ENCODE data around the gene CPEB3.

Gene CPEB3

GRCh38 chr10:92327445-92328433 lies 36.9 kb upstream of the CPEB3 start:
- DNase-seq (no peak), ATAC-seq (ENCODE audit: insufficient read depth, low read depth) (no peak)
- no peak overlapping the region for H2AFZ ChIP-seq (ENCODE audit: low read depth, low read length)
- no peaks in the 10 kb centered on the region for H3K27me3 ChIP-seq (ENCODE audit: insufficient read depth, low read length, poor library complexity)
- TF ChIP-seq CTCF (IDR thresholded peaks at IDR 0.05; ENCODE audit: borderline replicate concordance, extremely low read depth, low read length, poor library complexity, severe bottlenecking) (no peak), EZH2 (IDR thresholded peaks at IDR 0.05; ENCODE audit: borderline replicate concordance, low read depth, low read length, severe bottlenecking) (no peak)
- no peaks in the 10 kb centered on the region for H3K9me3 ChIP-seq (ENCODE audit: insufficient read depth, low read length, severe bottlenecking)
- no peaks in the 10 kb centered on the region for H3K4me1 ChIP-seq (ENCODE audit: insufficient read depth, low read length)
- H4K20me1 ChIP-seq (ENCODE audit: insufficient read depth, low read length), result peaks cover 17% of the 10 kb centered on the region; the same call in 1 of the 2 replicates
- H3K4me2 ChIP-seq (ENCODE audit: insufficient read depth, low read length), result no peak overlapping the region
- H3K79me2 ChIP-seq (ENCODE audit: insufficient read depth, low read length), result peaks cover 44% of the 10 kb centered on the region
- no peak overlapping the region for H3K9ac ChIP-seq (ENCODE audit: low read depth, low read length)
- no peak overlapping the region for H3K27ac ChIP-seq (ENCODE audit: low read length)
- peaks cover 3% of the 10 kb centered on the region; the same call in 1 of the 2 replicates for H3K36me3 ChIP-seq (ENCODE audit: insufficient read depth, low read length)
- H3K4me3 ChIP-seq (ENCODE audit: low read depth in 1 of 2, low read length in 2 of 2), result no peak overlapping the region

DNA sequence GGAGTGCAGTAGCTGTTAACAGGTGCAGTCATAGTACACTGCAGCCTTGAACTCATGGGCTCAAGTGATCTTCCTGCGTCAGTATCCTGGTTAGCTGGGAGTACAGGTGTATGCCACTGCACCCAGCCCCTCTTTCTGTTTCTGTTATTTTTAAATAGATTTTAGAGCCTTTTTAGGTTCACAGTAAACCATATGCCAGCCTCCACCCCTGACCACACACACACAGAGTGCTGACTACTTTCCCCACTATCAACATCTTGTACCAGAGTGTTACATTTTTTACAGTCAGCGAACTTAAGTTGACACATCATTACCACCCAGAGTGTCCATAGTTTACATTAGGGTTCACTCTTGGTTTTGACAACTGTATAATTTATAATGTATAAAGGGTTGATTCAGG lies 32.2 kb upstream of the CPEB3 start:
- TF ChIP-seq EZH2 (IDR thresholded peaks at IDR 0.05; ENCODE audit: borderline replicate concordance, low read depth, low read length, severe bottlenecking), result no peak
- TF ChIP-seq CTCF (IDR thresholded peaks at IDR 0.05; ENCODE audit: borderline replicate concordance, extremely low read depth, low read length, poor library complexity, severe bottlenecking), result no peak
- peaks cover 13% of the 10 kb centered on the region; the same call in 1 of the 2 replicates for H4K20me1 ChIP-seq (ENCODE audit: insufficient read depth, low read length)
- H3K4me3 ChIP-seq (ENCODE audit: low read depth in 1 of 2, low read length in 2 of 2), result no peak overlapping the region
- ATAC-seq (ENCODE audit: insufficient read depth, low read depth), result no peak
- no peaks in the 10 kb centered on the region for H3K27me3 ChIP-seq (ENCODE audit: insufficient read depth, low read length, poor library complexity)
- H3K4me2 ChIP-seq (ENCODE audit: insufficient read depth, low read length), result no peak overlapping the region
- no peak overlapping the region for H3K9ac ChIP-seq (ENCODE audit: low read depth, low read length)
- no peak overlapping the region for H3K27ac ChIP-seq (ENCODE audit: low read length)
- no peaks in the 10 kb centered on the region for H3K4me1 ChIP-seq (ENCODE audit: insufficient read depth, low read length)
- H3K36me3 ChIP-seq (ENCODE audit: insufficient read depth, low read length), result peaks cover 15% of the 10 kb centered on the region
- H3K9me3 ChIP-seq (ENCODE audit: insufficient read depth, low read length, severe bottlenecking), result no peaks in the 10 kb centered on the region
- H2AFZ ChIP-seq (ENCODE audit: low read depth, low read length), result no peak overlapping the region
- peaks cover 42% of the 10 kb centered on the region for H3K79me2 ChIP-seq (ENCODE audit: insufficient read depth, low read length)
- DNase-seq, result no peak

GRCh38 chr10:92316610-92317009 lies 25.7 kb upstream of the CPEB3 start:
- Histone ChIP-seq H4K20me1 (ENCODE audit: insufficient read depth, low read length) (peaks cover 7% of the 10 kb centered on the region; the same call in 1 of the 2 replicates), H3K36me3 (ENCODE audit: insufficient read depth, low read length) (peaks cover 53% of the 10 kb centered on the region)
- no peak for DNase-seq

More at GRCh38 chr10:92316610-92317009, 25.7 kb upstream of the CPEB3 start:
- Histone ChIP-seq H3K4me2 (ENCODE audit: insufficient read depth, low read length) (no peak overlapping the region), H3K9ac (ENCODE audit: low read depth, low read length) (no peak overlapping the region), H3K4me1 (ENCODE audit: insufficient read depth, low read length) (no peaks in the 10 kb centered on the region), H3K4me3 (ENCODE audit: low read depth in 1 of 2, low read length in 2 of 2) (no peak overlapping the region), H3K79me2 (ENCODE audit: insufficient read depth, low read length) (peaks cover 37% of the 10 kb centered on the region), H2AFZ (ENCODE audit: low read depth, low read length) (no peak overlapping the region), H3K9me3 (ENCODE audit: insufficient read depth, low read length, severe bottlenecking) (no peaks in the 10 kb centered on the region), H3K27me3 (ENCODE audit: insufficient read depth, low read length, poor library complexity) (no peaks in the 10 kb centered on the region), H3K27ac (ENCODE audit: low read length) (no peak overlapping the region)
- ATAC-seq (ENCODE audit: insufficient read depth, low read depth), result no peak
- TF ChIP-seq EZH2 (IDR thresholded peaks at IDR 0.05; ENCODE audit: borderline replicate concordance, low read depth, low read length, severe bottlenecking) (no peak), CTCF (IDR thresholded peaks at IDR 0.05; ENCODE audit: borderline replicate concordance, extremely low read depth, low read length, poor library complexity, severe bottlenecking) (no peak)
